GM12874 (cell line): ENCODE data around the gene STC2.

ENCODE experiments used
- TF ChIP-seq, protein P1 (sequence below): IDR thresholded peaks from 2 replicates; pipeline ENCODE4 v1.5.1; 2011; ENCODE audit warnings: low read depth, mild to moderate bottlenecking, control low read depth, low read length, moderate library complexity; ENCODE audit not compliant: insufficient read depth

Gene STC2

DNA sequence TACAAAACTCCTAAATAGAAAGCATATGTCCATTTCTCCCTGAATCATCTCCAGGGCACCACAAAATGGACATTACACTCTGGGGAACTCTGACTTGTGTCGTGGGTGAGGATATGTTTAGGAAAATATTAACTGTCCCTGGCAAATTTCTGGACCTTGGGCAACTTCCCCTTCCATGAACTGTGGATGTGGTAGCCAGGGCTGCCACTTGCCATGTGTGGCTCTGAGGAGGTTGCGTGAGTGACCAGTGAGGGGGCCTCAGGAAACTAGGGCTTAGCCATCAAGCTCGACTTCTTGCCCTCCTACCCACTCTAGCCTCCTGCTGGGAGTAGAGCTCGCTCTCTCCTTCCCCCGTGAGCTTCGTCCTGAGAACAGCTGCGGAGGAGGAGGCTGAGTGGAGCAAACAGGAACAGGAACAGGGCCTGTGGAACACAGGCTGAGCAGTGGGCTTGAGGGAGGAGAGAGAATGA, 13.8 kb upstream of the STC2 start:
- TF ChIP-seq, protein P1, sequence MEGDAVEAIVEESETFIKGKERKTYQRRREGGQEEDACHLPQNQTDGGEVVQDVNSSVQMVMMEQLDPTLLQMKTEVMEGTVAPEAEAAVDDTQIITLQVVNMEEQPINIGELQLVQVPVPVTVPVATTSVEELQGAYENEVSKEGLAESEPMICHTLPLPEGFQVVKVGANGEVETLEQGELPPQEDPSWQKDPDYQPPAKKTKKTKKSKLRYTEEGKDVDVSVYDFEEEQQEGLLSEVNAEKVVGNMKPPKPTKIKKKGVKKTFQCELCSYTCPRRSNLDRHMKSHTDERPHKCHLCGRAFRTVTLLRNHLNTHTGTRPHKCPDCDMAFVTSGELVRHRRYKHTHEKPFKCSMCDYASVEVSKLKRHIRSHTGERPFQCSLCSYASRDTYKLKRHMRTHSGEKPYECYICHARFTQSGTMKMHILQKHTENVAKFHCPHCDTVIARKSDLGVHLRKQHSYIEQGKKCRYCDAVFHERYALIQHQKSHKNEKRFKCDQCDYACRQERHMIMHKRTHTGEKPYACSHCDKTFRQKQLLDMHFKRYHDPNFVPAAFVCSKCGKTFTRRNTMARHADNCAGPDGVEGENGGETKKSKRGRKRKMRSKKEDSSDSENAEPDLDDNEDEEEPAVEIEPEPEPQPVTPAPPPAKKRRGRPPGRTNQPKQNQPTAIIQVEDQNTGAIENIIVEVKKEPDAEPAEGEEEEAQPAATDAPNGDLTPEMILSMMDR = no peak

DNA sequence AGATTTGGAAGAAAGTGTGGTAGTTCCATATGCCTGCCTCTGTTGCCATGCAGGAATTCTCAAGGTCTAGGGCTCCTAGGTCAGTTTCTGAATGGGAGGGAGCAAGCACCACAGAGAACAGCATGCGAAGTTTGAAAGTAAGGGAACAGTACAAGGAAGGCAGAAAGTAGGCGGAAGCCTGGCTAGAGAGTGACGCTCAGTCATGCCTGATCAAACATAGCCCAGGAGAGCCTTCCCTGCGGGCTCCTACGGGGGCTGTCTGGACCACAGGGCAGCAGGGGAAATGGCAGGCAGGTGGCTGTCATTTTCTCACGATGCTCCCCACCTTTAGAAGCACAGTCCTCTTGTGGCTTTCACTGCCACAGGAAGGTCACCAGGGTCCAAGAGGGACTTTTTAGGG, 12.8 kb upstream of the STC2 start:
- TF ChIP-seq, protein P1 = no peak

DNA sequence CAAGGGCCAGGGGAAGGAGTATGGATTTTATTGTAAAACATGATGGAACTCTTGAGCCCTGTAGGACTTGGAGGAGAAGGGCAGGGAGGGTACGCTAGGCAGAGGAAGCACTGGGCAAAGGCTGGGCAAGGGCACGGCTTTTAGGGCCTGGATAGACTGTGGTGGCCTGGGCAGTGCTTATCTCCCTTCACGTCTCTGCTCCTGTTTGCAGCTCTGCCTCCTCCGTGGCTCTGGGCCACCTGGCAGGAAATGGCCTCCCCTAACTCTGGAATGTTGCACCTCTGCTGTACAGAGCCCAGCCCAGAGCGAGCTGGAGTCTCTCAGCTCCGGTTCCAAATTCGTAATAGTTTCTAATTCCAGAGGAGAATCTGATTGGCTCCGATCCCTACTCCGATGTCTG, 12.2 kb upstream of the STC2 start:
- TF ChIP-seq, protein P1 = no peak

DNA sequence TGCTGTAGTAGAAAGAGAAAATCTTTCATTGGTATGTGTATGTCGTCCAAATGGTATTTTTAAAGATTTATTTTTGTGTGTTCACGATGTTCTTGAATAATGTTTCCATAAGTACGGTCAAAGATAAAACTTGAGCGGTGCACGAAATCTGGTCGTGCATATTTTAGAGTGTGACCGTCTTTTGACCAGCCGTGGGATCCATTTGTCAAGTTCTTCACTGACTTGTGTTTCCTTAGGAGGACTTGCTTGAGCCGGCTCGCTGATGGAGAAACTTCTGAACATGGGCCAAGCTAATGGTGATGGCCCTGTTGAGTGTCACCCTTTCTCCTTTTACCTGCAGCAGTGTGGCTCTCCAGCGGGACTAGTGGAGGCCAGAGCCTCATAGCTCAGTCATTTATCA, 11.1 kb upstream of the STC2 start:
- TF ChIP-seq, protein P1 = no peak

DNA sequence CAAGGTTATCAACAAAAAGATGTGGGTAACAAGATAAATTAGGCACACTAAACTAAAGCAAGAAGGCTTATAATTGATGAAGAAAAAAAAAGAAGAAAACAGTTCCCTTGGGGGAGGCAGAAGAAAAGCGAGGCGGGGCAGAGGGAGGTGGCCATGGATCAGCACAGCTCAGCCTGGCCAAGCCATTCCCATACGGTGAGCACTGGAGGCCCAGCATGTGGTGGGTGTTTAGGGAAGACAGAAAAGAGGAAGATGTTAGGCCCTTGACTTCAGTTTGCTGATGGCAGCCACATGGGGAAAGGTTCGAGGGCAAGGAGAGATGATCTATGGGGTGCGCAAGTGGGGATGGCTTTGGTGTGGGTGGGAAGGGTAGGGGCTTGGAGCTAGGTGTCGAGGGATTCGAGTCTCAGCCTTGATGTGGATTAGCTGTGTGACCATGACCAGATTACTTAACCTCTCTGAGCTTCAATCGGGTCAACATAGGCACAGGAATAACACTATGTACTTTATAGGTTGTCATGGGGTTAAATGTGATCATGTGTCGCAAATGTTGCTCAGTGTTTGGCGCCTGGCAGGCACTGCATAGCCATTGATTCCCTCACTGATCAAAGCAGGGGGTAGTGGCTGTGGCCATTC, 10.3 kb upstream of the STC2 start:
- TF ChIP-seq, protein P1 = no peak

DNA sequence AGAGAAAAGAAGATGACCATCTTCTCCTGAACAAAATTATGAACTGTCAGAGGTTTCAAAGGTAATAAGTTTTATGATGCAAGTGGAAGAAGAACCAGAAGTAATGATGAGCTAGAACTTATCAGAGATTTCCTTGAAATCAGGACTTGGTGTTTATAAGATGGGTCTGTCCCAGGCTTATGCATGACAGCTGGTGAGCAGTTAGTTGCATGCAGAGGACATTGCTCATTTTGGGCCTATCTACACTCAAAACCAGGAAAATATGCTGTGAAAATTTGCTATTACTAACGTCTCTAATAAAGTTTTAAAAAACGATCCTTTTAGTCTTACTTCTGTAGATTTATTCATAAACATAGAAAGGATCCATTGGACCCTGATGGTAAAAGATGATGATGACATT, 6.6 kb upstream of the STC2 start:
- TF ChIP-seq, protein P1 = no peak

DNA sequence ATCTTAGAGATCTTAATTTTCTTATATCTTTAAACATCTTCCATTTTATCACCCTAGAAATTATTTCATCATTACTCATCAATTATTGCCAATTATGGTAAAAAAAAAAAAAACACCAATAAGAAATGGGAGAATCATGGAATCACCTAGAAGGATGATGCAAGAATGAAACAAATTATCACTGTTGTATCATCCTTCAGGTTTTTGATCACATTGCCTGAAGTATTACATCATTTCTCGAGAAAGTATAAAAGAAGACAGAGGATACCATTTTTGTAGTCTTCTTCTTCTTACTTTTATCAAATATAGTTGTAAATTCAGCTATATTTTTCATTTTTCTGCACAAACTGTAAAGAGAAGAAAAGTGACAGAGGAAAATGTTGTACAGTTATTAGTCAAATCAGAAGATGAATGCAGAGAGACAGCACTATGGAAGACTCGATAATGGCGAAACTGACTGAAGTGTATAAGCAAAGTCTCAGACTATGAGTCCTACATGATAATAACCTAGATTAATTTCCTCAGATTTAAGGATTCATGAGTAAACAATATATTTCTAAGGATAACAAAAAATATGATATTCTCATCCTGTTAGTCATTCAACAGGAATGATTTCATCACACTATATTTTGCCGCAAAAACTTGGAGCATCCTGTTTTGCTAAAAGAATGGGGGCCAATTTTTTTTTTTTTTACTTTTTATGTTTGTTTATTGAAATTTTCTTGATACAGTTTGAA, 5.9 kb upstream of the STC2 start:
- TF ChIP-seq, protein P1 = no peak
